ENCODE data around the gene KIF13A. TPM values are rescaled to one million over a fixed set of nuclear protein-coding genes. Genes with fewer than 3 reads are reported as not detected.

Gene KIF13A
- total and polyA plus RNA-seq, 9 of the 15 experiments (the other 6 are each of a cell fraction or from before 2014, with no cell fraction given) = 3.6 to 44.3 (median 29.7) TPM

GRCh38 chr6:17869753-17870050 is 117.7 kb downstream of the KIF13A start (continued):
- TF ChIP-seq E2F6 (IDR thresholded peaks at IDR 0.05; ENCODE audit: borderline replicate concordance in 1 of 2, extremely low read depth in 1 of 2, insufficient read depth in 1 of 2, insufficient read length in 1 of 2, low read depth in 1 of 2, low read length in 1 of 2, poor library complexity in 1 of 2, severe bottlenecking in 1 of 2) = no peak
- no peak for TF ChIP-seq ZNF174 (CRISPR knock-in tag; IDR thresholded peaks at IDR 0.05)
- TF ChIP-seq HCFC1 (IDR thresholded peaks at IDR 0.05; ENCODE audit: low read depth, low read length) = no peak
- no peak for TF ChIP-seq BCOR (IDR thresholded peaks at IDR 0.05)
- 0 out of 2 replicates have a peak, but pooled peaks have one; percentile 40 for TF ChIP-seq TCFL5 (CRISPR knock-in tag; conservative IDR thresholded peaks at IDR 0.05)
- TF ChIP-seq GTF2B (IDR thresholded peaks at IDR 0.05; ENCODE audit: extremely low read depth, insufficient read length) = no peak
- TF ChIP-seq TAL1 (IDR thresholded peaks at IDR 0.05) = peak; percentile 23
- TF ChIP-seq HOXB6 (CRISPR knock-in tag; IDR thresholded peaks at IDR 0.05; ENCODE audit: borderline replicate concordance) = no peak
- TF ChIP-seq CBX2 (IDR thresholded peaks at IDR 0.05; ENCODE audit: insufficient read depth, low read length, poor library complexity, severe bottlenecking) = no peak
- TF ChIP-seq ZNF311 (CRISPR knock-in tag; IDR thresholded peaks at IDR 0.05) = no peak
- TF ChIP-seq CHD1 (IDR thresholded peaks at IDR 0.05; ENCODE audit: low read length) = no peak
- no peak for TF ChIP-seq REST (IDR thresholded peaks at IDR 0.05; ENCODE audit: borderline replicate concordance)
- no peak for TF ChIP-seq REST (CRISPR knock-in tag; IDR thresholded peaks at IDR 0.05; ENCODE audit: low read depth)
- TF ChIP-seq ZNF41 (CRISPR knock-in tag; conservative IDR thresholded peaks at IDR 0.05) = no peak
- TF ChIP-seq MTA2 (IDR thresholded peaks at IDR 0.05; ENCODE audit: low read depth) = peak; percentile 25; the same call in 1 of the 2 replicates
- no peak for TF ChIP-seq ZNF23 (CRISPR knock-in tag; IDR thresholded peaks at IDR 0.05)
- no peak for TF ChIP-seq SP1 (CRISPR knock-in tag; IDR thresholded peaks at IDR 0.05)
- TF ChIP-seq ZC3H4 (CRISPR knock-in tag; IDR thresholded peaks at IDR 0.05; ENCODE audit: borderline replicate concordance) = no peak
- TF ChIP-seq PML (IDR thresholded peaks at IDR 0.05; ENCODE audit: low read length) = no peak
- no peak for TF ChIP-seq NFRKB (IDR thresholded peaks at IDR 0.05; ENCODE audit: low read depth)
- no peak for TF ChIP-seq ZNF143 (CRISPR knock-in tag; IDR thresholded peaks at IDR 0.05)
- TF ChIP-seq TCF3 (CRISPR knock-in tag; IDR thresholded peaks at IDR 0.05) = no peak
- no peak for TF ChIP-seq ZBTB8A (IDR thresholded peaks at IDR 0.05; ENCODE audit: partially characterized antibody)
